Stomach (tissue), 9 donors: Measurements from ENCODE around the gene MARCHF3. TPM values are rescaled to one million over a fixed set of nuclear protein-coding genes. Genes with fewer than 3 reads are reported as not detected.

Experiments
- DNase-seq, 2 donors: peaks; one replicate each; pipeline versions ENCODE4 v3.0.0 to v3.0.0-alpha.2; 2013 to 2019
- H3K27ac ChIP-seq, 5 donors: fragments of 200-600 bp in 4 of 5; sonication (generic) in 4 of 5; one replicate each; pipeline ENCODE4 v1.5.1; 2013 to 2019; ENCODE audit warnings: mild to moderate bottlenecking in 1 of 5, moderate library complexity in 1 of 5
- H3K27me3 ChIP-seq, 3 donors: fragments of 200-600 bp; sonication (generic); one replicate each; pipeline ENCODE4 v1.5.1; 2017 to 2019; ENCODE audit warnings: mixed run types in 1 of 3
- H3K36me3 ChIP-seq, 4 donors: fragments of 200-600 bp; sonication (generic); 1 replicate in 3 of 4; 2 replicates in 1 of 4; pipeline ENCODE4 v1.5.1; 2016 to 2019
- H3K4me1 ChIP-seq, 4 donors: fragments of 200-600 bp; sonication (generic); one replicate each; pipeline ENCODE4 v1.5.1; 2016 to 2019
- H3K4me3 ChIP-seq, 4 donors: fragments of 200-600 bp; sonication (generic) in 3 of 4; one replicate each; pipeline ENCODE4 v1.5.1; 2016 to 2019; ENCODE audit warnings: mild to moderate bottlenecking in 1 of 4
- H3K9me3 ChIP-seq, 4 donors: fragments of 200-600 bp; sonication (generic); one replicate each; pipeline ENCODE4 v1.5.1; 2016 to 2019
- EP300 ChIP-seq: sonication (generic); formaldehyde crosslinking; IDR thresholded peaks from one replicate; pipeline ENCODE4 v1.6.1; 2017; ENCODE audit warnings: antibody characterized with exemption
- POLR2A ChIP-seq, 4 donors: fragments of 450-650 bp; IDR thresholded peaks; one replicate each; pipeline ENCODE4 v1.6.1; 2016; ENCODE audit warnings: antibody characterized with exemption in 4 of 4, control low read depth in 2 of 4, mild to moderate bottlenecking in 1 of 4, moderate library complexity in 1 of 4
- POLR2AphosphoS5 ChIP-seq, 3 donors: sonication (generic); formaldehyde crosslinking; IDR thresholded peaks; one replicate each; pipeline ENCODE4 v1.6.1; 2016; ENCODE audit warnings: antibody characterized with exemption in 3 of 3
- WGBS, 5 donors: extraction: QIAGEN DNeasy Blood & Tissue Kit in 3 of 5; methylation state at CpG; one replicate each; pipeline versions ENCODE4 v1.1.5 to v1.1.7; 2013 to 2018; 5-methylcytosine and 5-hydroxymethylcytosine counted together
- intact Hi-C: fragments of 100-400 bp; cut with DNase I; formaldehyde crosslinking; loops from one replicate; pipeline ENCODE4 v1.15.1; 2023; ENCODE audit warnings: low total_unique reads
- polyA plus RNA-seq, 3 donors: library from polyadenylated mRNA; stranded (reverse); fragments of 200-250 nt; gene quantifications; one replicate each; pipeline ENCODE4 v1.2.3, GENCODE V29; 2013
- total RNA-seq, 5 donors: library from RNA; depleted of rRNA; stranded (reverse); fragments of >200 nt; gene quantifications; one replicate each; pipeline versions ENCODE4 v1.1.0 to v1.2.3, GENCODE V29; 2014 to 2016
- TF ChIP-seq, protein P1 (sequence below), 7 experiments: fragments of 450-650 bp in 4 of 7; fragments of 200-600 bp in 3 of 7; sonication (generic) in 3 of 7; IDR thresholded peaks; one replicate each; pipeline ENCODE4 v1.5.1; 2016 to 2019; ENCODE audit warnings: antibody characterized with exemption in 7 of 7, control low read depth in 2 of 7, mild to moderate bottlenecking in 1 of 7
- donor health status: healthy with polysubstance abuse.
- donor health status: Bipolar disorder and iron deficiency.
- donor health status: healthy.

Gene MARCHF3
- total and polyA plus RNA-seq, 8 donors, result 1.1 to 11.9 (median 2.6) TPM; not detected in 1

DNA sequence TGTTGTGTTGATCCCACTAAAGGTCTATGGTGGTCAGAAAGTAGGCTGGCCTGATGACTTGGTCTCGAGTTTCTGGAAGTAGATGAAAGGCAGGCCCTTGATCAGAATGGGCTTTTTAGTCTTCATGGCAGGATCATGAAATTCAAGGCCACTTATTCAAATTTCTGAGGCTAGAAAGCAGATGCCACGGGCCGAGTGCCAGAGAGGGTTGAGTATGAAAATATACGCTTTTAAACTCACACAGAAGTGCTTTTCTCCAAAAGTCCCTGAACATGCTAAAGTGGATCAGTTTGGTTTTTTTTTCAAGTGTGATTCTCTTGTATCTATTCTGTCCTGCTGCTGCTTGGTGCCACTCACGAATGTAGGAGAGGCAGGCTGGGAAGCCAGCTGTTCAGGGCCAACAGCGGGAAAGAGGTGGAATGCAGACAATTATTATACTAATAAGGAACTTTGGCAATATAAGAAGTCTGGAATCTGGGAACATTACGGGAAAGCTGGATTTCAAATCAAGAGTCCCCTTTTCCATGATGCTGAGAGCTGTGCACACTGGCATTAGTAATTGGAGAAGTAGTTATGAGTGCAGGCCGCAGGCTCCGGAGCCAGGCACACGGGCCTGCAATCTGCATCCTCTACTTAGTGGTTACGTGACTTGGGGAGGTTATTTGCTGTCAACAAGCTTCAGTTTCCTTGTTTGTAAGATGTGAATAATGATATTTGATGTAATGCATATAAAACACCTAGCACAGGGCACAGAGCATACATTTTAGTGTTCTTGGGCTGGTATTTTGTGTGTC lies 157.6 kb downstream of the MARCHF3 start:
- WGBS, 5 donors, result 86 to 92% (median 91%) methylated on average over 11 of the region's 11 CpGs
- H3K36me3 ChIP-seq, result peaks cover 0 to 4% (median 0%) of the 10 kb centered on the region in 4 donors
- no peak for DNase-seq
- peaks cover 0 to 23% (median 7%) of the 10 kb centered on the region in 4 donors for H3K4me1 ChIP-seq
- H3K9me3 ChIP-seq, result no peaks in the 10 kb centered on the region
- H3K4me3 ChIP-seq, result no peak overlapping the region
- peaks cover 0 to 24% (median 0%) of the 10 kb centered on the region in 3 donors for H3K27me3 ChIP-seq
- intact Hi-C loops, result no loop called here
- no peak overlapping the region for H3K27ac ChIP-seq
- TF ChIP-seq POLR2A (IDR thresholded peaks at IDR 0.05) (no peak), POLR2AphosphoS5 (IDR thresholded peaks at IDR 0.05) (no peak), EP300 (no peak)
- TF ChIP-seq, protein P1, sequence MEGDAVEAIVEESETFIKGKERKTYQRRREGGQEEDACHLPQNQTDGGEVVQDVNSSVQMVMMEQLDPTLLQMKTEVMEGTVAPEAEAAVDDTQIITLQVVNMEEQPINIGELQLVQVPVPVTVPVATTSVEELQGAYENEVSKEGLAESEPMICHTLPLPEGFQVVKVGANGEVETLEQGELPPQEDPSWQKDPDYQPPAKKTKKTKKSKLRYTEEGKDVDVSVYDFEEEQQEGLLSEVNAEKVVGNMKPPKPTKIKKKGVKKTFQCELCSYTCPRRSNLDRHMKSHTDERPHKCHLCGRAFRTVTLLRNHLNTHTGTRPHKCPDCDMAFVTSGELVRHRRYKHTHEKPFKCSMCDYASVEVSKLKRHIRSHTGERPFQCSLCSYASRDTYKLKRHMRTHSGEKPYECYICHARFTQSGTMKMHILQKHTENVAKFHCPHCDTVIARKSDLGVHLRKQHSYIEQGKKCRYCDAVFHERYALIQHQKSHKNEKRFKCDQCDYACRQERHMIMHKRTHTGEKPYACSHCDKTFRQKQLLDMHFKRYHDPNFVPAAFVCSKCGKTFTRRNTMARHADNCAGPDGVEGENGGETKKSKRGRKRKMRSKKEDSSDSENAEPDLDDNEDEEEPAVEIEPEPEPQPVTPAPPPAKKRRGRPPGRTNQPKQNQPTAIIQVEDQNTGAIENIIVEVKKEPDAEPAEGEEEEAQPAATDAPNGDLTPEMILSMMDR (IDR thresholded peaks at IDR 0.05), result no peak

DNA sequence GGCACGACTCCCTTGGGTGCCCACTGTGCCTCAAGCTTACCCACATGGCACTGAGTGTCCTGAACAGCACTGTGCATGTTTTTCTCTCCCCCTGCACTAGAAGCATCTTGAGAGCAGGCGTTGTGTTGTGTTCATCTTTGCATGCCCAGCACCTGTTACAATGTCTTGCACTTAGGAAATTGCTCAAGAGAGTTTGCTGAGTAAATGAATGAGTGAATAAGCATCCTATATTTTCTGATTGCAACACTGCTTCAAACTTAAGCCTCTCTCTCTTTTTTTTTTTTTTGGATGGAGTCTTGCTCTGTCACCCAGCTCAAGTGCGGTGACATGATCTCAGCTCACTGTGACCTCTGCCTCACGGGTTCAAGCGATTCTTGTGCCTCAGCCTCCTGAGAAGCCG lies 158.9 kb downstream of the MARCHF3 start:
- TF ChIP-seq EP300, result no peak
- no peak for TF ChIP-seq POLR2A (IDR thresholded peaks at IDR 0.05)
- no peak for TF ChIP-seq POLR2AphosphoS5 (IDR thresholded peaks at IDR 0.05)
- TF ChIP-seq, protein P1 (IDR thresholded peaks at IDR 0.05), result no peak
- Histone ChIP-seq H3K4me1 (peaks cover 0 to 15% (median 6%) of the 10 kb centered on the region in 4 donors), H3K36me3 (no peaks in the 10 kb centered on the region), H3K27ac (no peak overlapping the region), H3K9me3 (no peaks in the 10 kb centered on the region), H3K4me3 (no peak overlapping the region), H3K27me3 (peaks cover 0 to 24% (median 0%) of the 10 kb centered on the region in 3 donors)
- 86 to 98% (median 95%) methylated on average over 6 of the region's 6 CpGs for WGBS, 5 donors
- intact Hi-C loops, result no loop called here
- DNase-seq, result no peak

- Histone ChIP-seq H3K4me3 (peak overlapping the region in 3 of 4 donors; percentile 3 to 16 (median 14)), H3K27me3 (peaks cover 0 to 24% (median 0%) of the 10 kb centered on the region in 3 donors), H3K9me3 (no peaks in the 10 kb centered on the region), H3K36me3 (no peaks in the 10 kb centered on the region), H3K4me1 (peaks cover 0 to 13% (median 4%) of the 10 kb centered on the region in 4 donors), H3K27ac (no peak overlapping the region)
- peak in 1 of 2 donors; percentile 76 for DNase-seq
- TF ChIP-seq EP300 (no peak), POLR2AphosphoS5 (IDR thresholded peaks at IDR 0.05) (no peak), POLR2A (IDR thresholded peaks at IDR 0.05) (no peak)
- TF ChIP-seq, protein P1 (IDR thresholded peaks at IDR 0.05), result no peak
- WGBS, 5 donors, result 7 to 18% (median 11%) methylated on average over 22 of the region's 22 CpGs
- intact Hi-C loops, result no loop called here
These were observed 161.3 kb downstream of the MARCHF3 start for GRCh38 chr5:126869005-126869451.

DNA sequence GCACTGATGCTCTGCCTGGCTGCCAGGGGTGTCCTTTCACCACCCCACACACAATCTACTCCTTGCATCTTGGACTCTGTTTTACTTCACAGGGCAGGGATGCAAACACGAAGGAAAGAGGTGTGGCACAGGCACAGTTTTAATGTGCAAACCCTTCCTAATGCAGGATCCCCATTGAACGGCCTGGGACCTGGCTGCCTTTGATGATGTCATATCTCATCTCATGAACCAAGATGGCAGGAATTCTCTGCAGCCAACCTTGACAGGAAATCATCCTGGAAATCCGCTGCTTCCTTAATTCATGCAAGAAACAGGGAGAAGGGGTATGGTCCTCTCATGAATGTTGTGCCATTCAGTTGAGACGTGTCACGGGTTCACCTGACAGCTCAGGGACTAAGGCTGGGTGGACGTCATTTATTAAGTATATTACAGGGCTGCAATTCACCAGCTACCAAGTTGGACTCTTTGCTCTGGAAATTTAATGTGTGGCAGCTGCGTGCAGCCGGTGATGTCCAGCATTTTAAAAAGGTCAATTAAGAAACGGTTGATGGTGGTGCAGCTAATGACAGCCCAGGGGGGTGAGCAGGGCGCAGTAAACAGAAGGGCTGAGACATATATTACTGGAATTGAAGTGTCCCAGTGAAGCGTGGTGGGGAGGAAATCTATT lies 161.9 kb downstream of the MARCHF3 start:
- peaks cover 0 to 24% (median 0%) of the 10 kb centered on the region in 3 donors for H3K27me3 ChIP-seq
- no peaks in the 10 kb centered on the region for H3K36me3 ChIP-seq
- TF ChIP-seq, protein P1 (IDR thresholded peaks at IDR 0.05), result no peak
- TF ChIP-seq EP300 (no peak), POLR2A (IDR thresholded peaks at IDR 0.05) (no peak), POLR2AphosphoS5 (IDR thresholded peaks at IDR 0.05) (no peak)
- H3K9me3 ChIP-seq, result no peaks in the 10 kb centered on the region
- intact Hi-C loops, result no loop called here
- WGBS, 5 donors, result 62 to 75% (median 72%) methylated on average over 10 to 11 of the region's 11 CpGs
- no peak overlapping the region for H3K27ac ChIP-seq
- no peak overlapping the region for H3K4me3 ChIP-seq
- no peak for DNase-seq
- peaks cover 0 to 13% (median 4%) of the 10 kb centered on the region in 4 donors for H3K4me1 ChIP-seq
